GM06990 (cell line): ENCODE measurements around the gene DENND1B.
"Not testable (repeated sequence)": the region's sequence is repeated elsewhere in the genome, so short reads cannot be mapped to it uniquely, and the experiment has no call there.

Experiments
- DNase-seq: peaks from one replicate; pipeline ENCODE4 v3.0.0-alpha.2; 2011; ENCODE audit not compliant: insufficient read length; ENCODE audit errors: extremely low read depth
- H3K27me3 ChIP-seq: replicated peaks from 2 replicates; pipeline ENCODE4 v1.6.0; 2011; ENCODE audit warnings: low read length; ENCODE audit not compliant: control insufficient read depth, insufficient read depth
- H3K36me3 ChIP-seq: 2 replicates; pipeline ENCODE4 v1.5.1; 2011; ENCODE audit warnings: low read length; ENCODE audit not compliant: control insufficient read depth, insufficient read depth
- H3K4me3 ChIP-seq: replicated peaks from 2 replicates; pipeline ENCODE4 v1.5.1; 2011; ENCODE audit warnings: low read depth, mild to moderate bottlenecking, control low read depth, low read length
- TF ChIP-seq, protein P1 (sequence below): IDR thresholded peaks from 2 replicates; pipeline ENCODE4 v1.5.1; 2011; ENCODE audit warnings: low read length, control low read depth, mild to moderate bottlenecking, inconsistent platforms; ENCODE audit not compliant: insufficient read depth, poor library complexity, severe bottlenecking

Gene DENND1B

DNA sequence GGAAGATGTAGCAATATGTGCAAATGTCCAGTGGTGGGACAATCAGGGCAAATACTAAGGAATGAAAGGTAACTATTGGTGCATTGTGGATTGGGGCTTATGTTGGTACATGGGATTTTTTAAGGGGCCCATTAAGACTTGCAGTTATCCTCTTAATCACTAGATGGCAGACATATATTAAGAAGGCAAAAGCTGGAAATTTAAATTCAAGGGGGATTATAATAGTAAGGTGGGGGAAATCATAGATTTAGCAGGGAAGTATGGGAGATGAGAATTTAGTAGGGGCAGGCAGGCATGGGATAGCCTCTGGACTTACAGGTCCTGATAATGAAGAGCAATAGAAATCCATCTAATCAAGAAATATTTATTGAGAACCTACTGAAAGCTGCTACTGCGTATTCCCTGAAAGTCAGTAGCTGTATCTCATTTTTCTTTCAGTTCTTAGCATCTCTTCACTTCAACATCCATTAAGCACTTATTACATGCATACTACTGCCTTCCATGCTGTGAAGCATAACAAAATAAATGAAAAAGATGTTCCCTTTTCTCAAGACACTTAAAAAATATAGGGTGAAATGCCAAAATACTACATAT, 255.4 kb downstream of the DENND1B start:
- Histone ChIP-seq H3K4me3 (no peak overlapping the region), H3K27me3 (no peaks in the 10 kb centered on the region), H3K36me3 (no peaks in the 10 kb centered on the region)
- DNase-seq, result no peak
- TF ChIP-seq, protein P1, sequence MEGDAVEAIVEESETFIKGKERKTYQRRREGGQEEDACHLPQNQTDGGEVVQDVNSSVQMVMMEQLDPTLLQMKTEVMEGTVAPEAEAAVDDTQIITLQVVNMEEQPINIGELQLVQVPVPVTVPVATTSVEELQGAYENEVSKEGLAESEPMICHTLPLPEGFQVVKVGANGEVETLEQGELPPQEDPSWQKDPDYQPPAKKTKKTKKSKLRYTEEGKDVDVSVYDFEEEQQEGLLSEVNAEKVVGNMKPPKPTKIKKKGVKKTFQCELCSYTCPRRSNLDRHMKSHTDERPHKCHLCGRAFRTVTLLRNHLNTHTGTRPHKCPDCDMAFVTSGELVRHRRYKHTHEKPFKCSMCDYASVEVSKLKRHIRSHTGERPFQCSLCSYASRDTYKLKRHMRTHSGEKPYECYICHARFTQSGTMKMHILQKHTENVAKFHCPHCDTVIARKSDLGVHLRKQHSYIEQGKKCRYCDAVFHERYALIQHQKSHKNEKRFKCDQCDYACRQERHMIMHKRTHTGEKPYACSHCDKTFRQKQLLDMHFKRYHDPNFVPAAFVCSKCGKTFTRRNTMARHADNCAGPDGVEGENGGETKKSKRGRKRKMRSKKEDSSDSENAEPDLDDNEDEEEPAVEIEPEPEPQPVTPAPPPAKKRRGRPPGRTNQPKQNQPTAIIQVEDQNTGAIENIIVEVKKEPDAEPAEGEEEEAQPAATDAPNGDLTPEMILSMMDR, result peak; percentile 46

DNA sequence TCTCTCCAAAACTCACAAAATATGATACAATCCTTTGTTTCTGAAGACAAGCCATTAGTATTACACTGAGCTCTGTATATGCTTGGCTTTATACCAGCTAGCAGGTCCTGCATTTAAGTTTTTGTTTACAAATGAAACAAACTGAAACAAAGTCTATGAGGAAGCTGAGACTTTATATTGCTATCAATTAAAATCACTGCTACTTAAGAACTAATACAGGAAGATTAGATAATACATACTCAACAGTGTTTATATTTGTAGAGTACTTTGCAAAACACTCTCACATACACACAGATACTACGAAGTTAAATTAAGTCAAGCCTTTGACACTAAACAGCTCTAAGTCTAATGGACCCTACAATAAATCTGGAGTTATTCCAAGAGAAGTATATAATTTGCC, 259.9 kb downstream of the DENND1B start:
- DNase-seq, result no peak
- Histone ChIP-seq H3K27me3 (no peaks in the 10 kb centered on the region), H3K36me3 (no peaks in the 10 kb centered on the region), H3K4me3 (no peak overlapping the region)
- TF ChIP-seq, protein P1, result no peak

DNA sequence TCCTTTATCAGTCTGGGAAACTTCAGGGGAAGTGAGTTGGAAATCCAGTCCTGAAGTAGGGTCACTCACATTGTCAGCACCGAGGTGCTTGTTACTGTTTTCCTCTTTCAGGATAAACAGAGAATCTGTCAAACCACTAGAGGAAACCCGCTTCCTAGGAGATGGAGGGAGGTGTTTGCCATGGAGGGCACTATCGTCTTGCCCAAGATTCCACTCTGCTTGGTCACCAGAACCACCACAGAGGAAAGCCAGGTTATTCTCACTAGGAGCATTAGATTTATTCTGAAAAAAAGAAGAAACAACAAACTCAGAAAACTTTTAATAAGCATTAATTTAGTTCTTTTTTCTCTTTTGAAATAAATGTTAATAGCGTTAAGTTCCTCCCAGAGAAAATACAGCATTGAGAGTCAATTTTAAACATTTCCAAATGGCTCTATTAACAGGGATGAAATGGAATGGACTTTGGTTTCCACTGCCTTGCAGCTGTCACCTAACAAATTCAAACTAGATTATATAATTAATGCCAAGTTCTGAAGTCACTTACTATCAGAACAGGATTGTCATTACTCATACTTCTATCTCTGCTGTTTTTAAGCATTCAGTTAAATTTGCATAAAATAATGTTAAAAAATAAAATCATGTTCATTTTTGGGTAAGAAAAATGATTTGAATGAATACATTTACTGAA, 264.4 kb downstream of the DENND1B start:
- Histone ChIP-seq H3K27me3 (no peaks in the 10 kb centered on the region), H3K4me3 (no peak overlapping the region), H3K36me3 (no peaks in the 10 kb centered on the region)
- TF ChIP-seq, protein P1, result no peak
- DNase-seq, result no peak

DNA sequence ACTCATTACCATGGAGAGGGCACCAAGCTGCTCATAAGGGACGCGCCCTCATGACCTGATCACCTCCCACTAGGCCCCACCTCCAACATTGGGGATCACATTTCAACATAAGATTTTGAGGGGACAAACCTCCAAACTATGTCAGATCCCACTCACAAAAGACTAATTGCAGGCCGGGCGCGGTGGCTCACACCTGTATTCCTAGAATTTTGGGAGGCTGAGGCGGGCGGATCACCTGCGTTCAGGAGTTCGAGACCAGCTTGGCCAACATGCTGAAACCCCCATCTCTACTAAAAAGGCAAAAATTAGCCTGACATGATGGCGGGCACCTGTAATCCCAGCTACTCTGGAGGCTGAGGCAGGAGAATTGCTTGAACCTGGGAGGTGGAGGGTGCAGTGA, 278.6 kb downstream of the DENND1B start:
- Histone ChIP-seq H3K27me3 (no peaks in the 10 kb centered on the region), H3K36me3 (no peaks in the 10 kb centered on the region), H3K4me3 (no peak overlapping the region)
- no peak for DNase-seq
- TF ChIP-seq, protein P1, result no peak

DNA sequence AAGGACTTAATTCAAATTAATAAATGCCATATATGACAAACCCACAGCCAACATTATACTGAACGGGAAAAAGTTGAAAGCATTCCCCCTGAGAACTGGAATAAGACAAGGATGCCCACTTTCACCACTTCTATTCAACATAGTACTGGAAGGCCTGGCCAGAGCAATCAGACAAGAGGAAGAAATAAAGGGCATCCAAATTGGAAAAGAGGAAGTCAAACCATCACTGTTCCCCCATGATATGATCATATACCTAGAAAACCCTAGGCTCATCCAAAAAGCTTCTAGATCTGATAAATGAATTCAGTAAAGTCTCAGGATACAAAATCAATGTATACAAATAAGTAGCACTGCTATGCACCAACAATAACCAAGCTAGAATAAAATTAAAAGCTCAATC, 283.8 kb downstream of the DENND1B start:
- DNase-seq, H3K4me3 ChIP-seq, H3K36me3 ChIP-seq, H3K27me3 ChIP-seq: not testable (repeated sequence)

DNA sequence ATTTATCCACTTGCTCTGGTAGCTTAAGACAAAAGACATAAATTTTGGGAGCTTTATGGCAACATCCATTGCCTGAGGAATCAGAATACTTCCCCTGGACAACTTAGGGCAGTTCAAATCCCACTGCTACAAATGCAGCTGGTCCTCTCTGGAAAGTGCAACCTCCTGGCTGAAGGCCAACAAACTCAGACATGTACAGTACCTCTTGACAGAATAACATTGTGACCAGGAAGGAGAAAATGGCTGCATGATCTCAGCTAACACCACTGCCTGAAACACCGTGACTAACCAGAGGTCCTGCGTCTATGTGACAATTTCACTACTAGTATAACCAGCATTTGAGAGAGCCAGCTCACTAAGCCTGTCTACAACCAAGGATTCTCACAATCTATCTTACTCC, 288.3 kb downstream of the DENND1B start:
- H3K36me3 ChIP-seq, result no peaks in the 10 kb centered on the region
- DNase-seq, result no peak
- TF ChIP-seq, protein P1, result no peak
- H3K4me3 ChIP-seq, result no peak overlapping the region
- H3K27me3 ChIP-seq, result no peaks in the 10 kb centered on the region
